Breast epithelium (tissue), 4 donors: ENCODE data around the gene SCO1. TPM values are rescaled to one million over a fixed set of nuclear protein-coding genes. Genes with fewer than 3 reads are reported as not detected.

Experiments
- DNase-seq, 2 donors: peaks; one replicate each; pipeline ENCODE4 v3.0.0-alpha.2; 2019; ENCODE audit warnings: low spot score in 2 of 2
- H3K27ac ChIP-seq, 2 donors: fragments of 200-600 bp; sonication (generic) in 1 of 2; one replicate each; pipeline ENCODE4 v1.5.1; 2016 to 2019; ENCODE audit warnings: mild to moderate bottlenecking in 1 of 2
- H3K27me3 ChIP-seq, 2 donors: fragments of 200-600 bp; sonication (generic) in 1 of 2; one replicate each; pipeline versions ENCODE4 v1.5.1 to v1.6.0; 2017 to 2019; ENCODE audit warnings: control low read depth in 1 of 2, mild to moderate bottlenecking in 1 of 2
- H3K36me3 ChIP-seq: fragments of 200-600 bp; one replicate; pipeline ENCODE4 v1.5.1; 2019
- H3K4me1 ChIP-seq, 2 donors: fragments of 200-600 bp; sonication (generic); one replicate each; pipeline ENCODE4 v1.5.1; 2016 to 2019; ENCODE audit warnings: control low read depth in 1 of 2
- H3K4me3 ChIP-seq, 3 donors: fragments of 200-600 bp; sonication (generic); 1 replicate in 2 of 3; 2 replicates in 1 of 3; pipeline ENCODE4 v1.5.1; 2016 to 2019; ENCODE audit warnings: mild to moderate bottlenecking in 3 of 3, moderate library complexity in 2 of 3
- H3K9me3 ChIP-seq, 2 donors: fragments of 200-600 bp; sonication (generic) in 1 of 2; one replicate each; pipeline ENCODE4 v1.5.1; 2016 to 2019; ENCODE audit warnings: control low read depth in 1 of 2
- POLR2A ChIP-seq: fragments of 450-650 bp; IDR thresholded peaks from one replicate; pipeline ENCODE4 v1.6.1; 2016; ENCODE audit warnings: antibody characterized with exemption, mild to moderate bottlenecking, moderate library complexity
- POLR2AphosphoS5 ChIP-seq, 3 donors: sonication (generic); formaldehyde crosslinking; IDR thresholded peaks; one replicate each; pipeline ENCODE4 v1.6.1; 2017; ENCODE audit warnings: antibody characterized with exemption in 3 of 3
- intact Hi-C: fragments of 100-400 bp; cut with DNase I; formaldehyde crosslinking; loops from one replicate; pipeline ENCODE4 v1.15.1; 2023; ENCODE audit warnings: low total_unique reads
- total RNA-seq, 3 donors: library from RNA; depleted of rRNA; stranded (reverse); fragments of >200 nt; gene quantifications; one replicate each; pipeline ENCODE4 v1.1.0, GENCODE V29; 2016
- TF ChIP-seq, protein P1 (sequence below), 3 donors: fragments of 450-650 bp; IDR thresholded peaks; one replicate each; pipeline ENCODE4 v1.5.1; 2016 to 2017; ENCODE audit warnings: antibody characterized with exemption in 3 of 3, mild to moderate bottlenecking in 3 of 3, moderate library complexity in 3 of 3

Gene SCO1
- total RNA-seq, 3 donors from 2014 or later, result 17.6 to 22.3 (median 19.3) TPM

DNA sequence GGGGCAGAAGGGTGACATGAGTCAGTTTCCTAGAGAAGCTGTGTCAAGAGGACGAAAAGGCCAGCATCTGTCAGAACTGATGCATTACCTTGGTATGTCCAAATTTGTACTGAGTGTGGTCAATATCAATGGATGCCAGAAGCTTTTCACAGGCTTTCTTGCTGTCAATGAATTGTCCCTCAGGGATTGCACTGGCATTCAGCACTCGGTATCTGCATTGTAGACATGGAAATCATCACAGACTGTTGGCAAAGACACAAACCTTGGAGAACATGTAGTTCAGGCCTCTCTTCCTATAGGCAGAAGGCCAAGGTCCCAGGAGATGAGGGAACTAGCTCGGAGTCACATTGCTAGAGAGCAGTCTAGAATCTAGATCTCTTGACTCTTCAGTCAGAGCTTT, 56.9 kb downstream of the SCO1 start:
- intact Hi-C loops, result no loop called here
- H3K9me3 ChIP-seq, result no peaks in the 10 kb centered on the region
- no peaks in the 10 kb centered on the region for H3K27me3 ChIP-seq
- H3K4me3 ChIP-seq, result no peak overlapping the region
- no peak overlapping the region for H3K27ac ChIP-seq
- TF ChIP-seq POLR2A, result no peak
- TF ChIP-seq, protein P1, sequence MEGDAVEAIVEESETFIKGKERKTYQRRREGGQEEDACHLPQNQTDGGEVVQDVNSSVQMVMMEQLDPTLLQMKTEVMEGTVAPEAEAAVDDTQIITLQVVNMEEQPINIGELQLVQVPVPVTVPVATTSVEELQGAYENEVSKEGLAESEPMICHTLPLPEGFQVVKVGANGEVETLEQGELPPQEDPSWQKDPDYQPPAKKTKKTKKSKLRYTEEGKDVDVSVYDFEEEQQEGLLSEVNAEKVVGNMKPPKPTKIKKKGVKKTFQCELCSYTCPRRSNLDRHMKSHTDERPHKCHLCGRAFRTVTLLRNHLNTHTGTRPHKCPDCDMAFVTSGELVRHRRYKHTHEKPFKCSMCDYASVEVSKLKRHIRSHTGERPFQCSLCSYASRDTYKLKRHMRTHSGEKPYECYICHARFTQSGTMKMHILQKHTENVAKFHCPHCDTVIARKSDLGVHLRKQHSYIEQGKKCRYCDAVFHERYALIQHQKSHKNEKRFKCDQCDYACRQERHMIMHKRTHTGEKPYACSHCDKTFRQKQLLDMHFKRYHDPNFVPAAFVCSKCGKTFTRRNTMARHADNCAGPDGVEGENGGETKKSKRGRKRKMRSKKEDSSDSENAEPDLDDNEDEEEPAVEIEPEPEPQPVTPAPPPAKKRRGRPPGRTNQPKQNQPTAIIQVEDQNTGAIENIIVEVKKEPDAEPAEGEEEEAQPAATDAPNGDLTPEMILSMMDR (IDR thresholded peaks at IDR 0.05), result no peak
- TF ChIP-seq POLR2AphosphoS5 (IDR thresholded peaks at IDR 0.05), result no peak
- H3K4me1 ChIP-seq, result no peaks in the 10 kb centered on the region
- H3K36me3 ChIP-seq, result no peaks in the 10 kb centered on the region
- no peak for DNase-seq

DNA sequence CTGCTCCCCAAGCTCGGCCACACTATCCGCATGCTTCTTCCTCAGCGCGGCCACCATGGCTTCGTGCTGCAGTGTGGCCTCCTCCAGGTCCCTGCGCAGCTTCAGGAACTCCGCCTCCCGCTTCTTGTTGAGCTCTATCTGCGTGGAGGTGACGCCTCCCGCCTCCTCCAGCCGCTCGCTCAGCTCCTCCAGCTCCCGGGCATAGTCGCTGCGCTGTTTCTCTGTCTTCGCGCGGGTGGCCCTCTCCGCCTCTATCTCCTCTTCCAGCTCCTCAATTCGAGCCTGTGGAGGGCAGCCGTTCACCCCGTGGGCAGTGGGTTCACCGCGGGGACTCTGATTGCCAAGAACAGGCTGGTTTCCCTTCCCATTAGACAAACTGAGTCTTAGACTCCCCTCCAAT, 59.2 kb downstream of the SCO1 start:
- intact Hi-C loops, result no loop called here
- DNase-seq, result no peak
- Histone ChIP-seq H3K27ac (no peak overlapping the region), H3K9me3 (no peaks in the 10 kb centered on the region), H3K4me3 (no peak overlapping the region), H3K36me3 (no peaks in the 10 kb centered on the region), H3K4me1 (no peaks in the 10 kb centered on the region), H3K27me3 (no peaks in the 10 kb centered on the region)
- TF ChIP-seq, protein P1 (IDR thresholded peaks at IDR 0.05), result no peak

DNA sequence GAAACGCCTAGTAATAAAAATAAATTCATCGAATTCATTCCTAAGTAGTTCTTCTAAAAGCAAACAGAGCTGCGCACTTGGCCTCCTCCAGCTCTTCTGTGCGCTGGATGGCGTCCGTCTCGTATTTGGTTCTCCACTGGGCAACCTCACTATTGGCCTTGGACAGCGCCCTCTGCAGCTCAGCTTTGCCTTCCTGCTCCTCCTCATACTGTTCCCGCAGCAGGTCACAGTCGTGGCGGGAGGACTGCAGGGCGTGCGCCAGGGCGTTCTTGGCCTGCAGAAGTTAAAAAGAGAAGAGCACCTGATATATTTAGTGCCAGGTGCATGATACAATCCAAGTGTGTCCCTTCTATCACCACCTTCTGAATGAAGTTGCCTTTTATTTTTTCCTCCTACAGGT, 62.0 kb downstream of the SCO1 start:
- H3K9me3 ChIP-seq, result no peaks in the 10 kb centered on the region
- H3K4me3 ChIP-seq, result no peak overlapping the region
- intact Hi-C loops, result no loop called here
- no peak overlapping the region for H3K27ac ChIP-seq
- H3K4me1 ChIP-seq, result no peaks in the 10 kb centered on the region
- H3K36me3 ChIP-seq, result no peaks in the 10 kb centered on the region
- TF ChIP-seq POLR2A (no peak), POLR2AphosphoS5 (IDR thresholded peaks at IDR 0.05) (no peak)
- TF ChIP-seq, protein P1 (IDR thresholded peaks at IDR 0.05), result no peak
- DNase-seq, result no peak
- H3K27me3 ChIP-seq, result no peaks in the 10 kb centered on the region

DNA sequence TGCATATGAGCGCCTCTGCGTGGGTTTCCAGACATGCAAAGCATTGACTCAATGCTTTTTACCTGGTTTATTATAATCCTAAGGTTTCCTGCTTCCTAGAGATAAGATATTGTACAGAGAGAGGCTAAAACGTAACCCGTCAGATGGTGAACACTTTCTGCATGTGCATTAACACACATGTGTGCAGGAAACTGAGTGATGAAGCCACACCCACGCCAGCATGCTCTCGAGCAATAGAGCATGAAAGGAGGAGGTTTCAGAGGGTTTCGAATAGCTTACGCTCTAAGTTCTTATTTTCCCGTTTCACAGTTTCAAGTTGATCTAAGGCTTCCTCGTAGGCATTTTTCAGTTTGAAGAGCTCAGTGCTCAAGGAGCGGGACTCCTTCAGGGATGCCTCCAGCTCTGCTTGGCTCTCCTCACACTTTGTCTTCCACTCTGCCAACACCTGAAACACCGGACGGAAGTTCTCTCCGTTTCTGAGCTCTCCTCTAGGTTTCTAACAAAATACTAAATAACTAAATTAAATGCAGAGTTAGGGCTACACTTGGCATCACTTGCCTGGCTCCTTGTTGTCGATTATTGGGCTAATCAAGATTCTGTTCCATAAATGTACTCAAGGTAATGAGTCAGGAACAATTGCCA, 63.5 kb downstream of the SCO1 start:
- Histone ChIP-seq H3K27ac (no peak overlapping the region), H3K27me3 (no peaks in the 10 kb centered on the region), H3K4me1 (no peaks in the 10 kb centered on the region), H3K36me3 (no peaks in the 10 kb centered on the region), H3K4me3 (no peak overlapping the region), H3K9me3 (no peaks in the 10 kb centered on the region)
- DNase-seq, result no peak
- TF ChIP-seq, protein P1 (IDR thresholded peaks at IDR 0.05), result no peak
- no peak for TF ChIP-seq POLR2AphosphoS5 (IDR thresholded peaks at IDR 0.05)
- no peak for TF ChIP-seq POLR2A
- intact Hi-C loops, result no loop called here

DNA sequence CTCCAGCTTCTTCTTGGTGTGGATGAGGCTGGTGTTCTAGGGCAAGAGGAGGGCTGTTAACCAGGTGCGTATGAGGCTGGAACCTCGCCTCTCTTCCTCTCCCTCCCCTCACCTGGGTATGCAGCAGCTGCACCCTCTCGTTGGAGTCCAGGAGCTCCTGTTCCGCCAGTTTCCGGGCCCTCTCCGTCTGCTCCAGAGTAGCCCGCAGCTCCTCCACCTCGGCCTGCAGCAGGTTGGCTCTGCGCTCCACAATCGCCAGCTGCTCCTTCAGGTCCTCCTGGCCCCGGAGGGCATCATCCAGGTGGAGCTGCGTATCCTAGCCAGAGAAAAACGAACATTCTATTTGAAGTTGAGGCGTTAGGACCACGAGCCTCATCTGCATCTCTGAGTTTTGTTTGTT, 65.6 kb downstream of the SCO1 start:
- no peak for DNase-seq
- H3K9me3 ChIP-seq, result no peaks in the 10 kb centered on the region
- H3K27ac ChIP-seq, result no peak overlapping the region
- no peaks in the 10 kb centered on the region for H3K36me3 ChIP-seq
- H3K4me1 ChIP-seq, result no peaks in the 10 kb centered on the region
- intact Hi-C loops, result no loop called here
- H3K4me3 ChIP-seq, result no peak overlapping the region
- no peak for TF ChIP-seq POLR2AphosphoS5 (IDR thresholded peaks at IDR 0.05)
- no peak for TF ChIP-seq POLR2A
- TF ChIP-seq, protein P1 (IDR thresholded peaks at IDR 0.05), result no peak
- no peaks in the 10 kb centered on the region for H3K27me3 ChIP-seq
